Neural crest cell (in vitro differentiated cells): ENCODE results near the gene LINC01488. TPM values are rescaled to one million over a fixed set of nuclear protein-coding genes. Genes with fewer than 3 reads are reported as not detected.

Experiments used
- DNase-seq: peaks from one replicate; pipeline ENCODE4 v3.0.0; 2021; ENCODE audit warnings: low read depth, mixed read lengths, low spot score
- H3K27ac Mint-ChIP-seq: one replicate; pipeline ENCODE4 v1.8.0; 2021; ENCODE audit warnings: mild to moderate bottlenecking, mixed read lengths; ENCODE audit not compliant: unreplicated experiment
- H3K27me3 Mint-ChIP-seq: 2 replicates; pipeline ENCODE4 v1.8.0; 2021; ENCODE audit warnings: low read depth, mild to moderate bottlenecking, mixed read lengths
- H3K36me3 Mint-ChIP-seq: 2 replicates; pipeline ENCODE4 v1.8.0; 2021; ENCODE audit warnings: low read depth, mild to moderate bottlenecking, mixed read lengths
- H3K4me1 Mint-ChIP-seq: 2 replicates; pipeline ENCODE4 v1.8.0; 2021; ENCODE audit warnings: mixed read lengths
- H3K4me3 Mint-ChIP-seq: one replicate; pipeline ENCODE4 v1.8.0; 2021; ENCODE audit warnings: mild to moderate bottlenecking, mixed read lengths
- H3K9me3 Mint-ChIP-seq: 2 replicates; pipeline ENCODE4 v1.8.0; 2021; ENCODE audit warnings: mixed read lengths
- total RNA-seq: library from RNA; stranded (reverse); gene quantifications from 2 replicates; pipeline ENCODE4 v1.2.1, GENCODE V29; 2021
- TF ChIP-seq, protein P1 (sequence below): fragments of 200-600 bp; sonication (generic); conservative IDR thresholded peaks from 2 replicates; pipeline ENCODE4 v1.5.0; 2021; ENCODE audit warnings: antibody characterized with exemption, mild to moderate bottlenecking

LINC01488 gene
- total RNA-seq, 1 donor from 2014 or later, result not detected

DNA sequence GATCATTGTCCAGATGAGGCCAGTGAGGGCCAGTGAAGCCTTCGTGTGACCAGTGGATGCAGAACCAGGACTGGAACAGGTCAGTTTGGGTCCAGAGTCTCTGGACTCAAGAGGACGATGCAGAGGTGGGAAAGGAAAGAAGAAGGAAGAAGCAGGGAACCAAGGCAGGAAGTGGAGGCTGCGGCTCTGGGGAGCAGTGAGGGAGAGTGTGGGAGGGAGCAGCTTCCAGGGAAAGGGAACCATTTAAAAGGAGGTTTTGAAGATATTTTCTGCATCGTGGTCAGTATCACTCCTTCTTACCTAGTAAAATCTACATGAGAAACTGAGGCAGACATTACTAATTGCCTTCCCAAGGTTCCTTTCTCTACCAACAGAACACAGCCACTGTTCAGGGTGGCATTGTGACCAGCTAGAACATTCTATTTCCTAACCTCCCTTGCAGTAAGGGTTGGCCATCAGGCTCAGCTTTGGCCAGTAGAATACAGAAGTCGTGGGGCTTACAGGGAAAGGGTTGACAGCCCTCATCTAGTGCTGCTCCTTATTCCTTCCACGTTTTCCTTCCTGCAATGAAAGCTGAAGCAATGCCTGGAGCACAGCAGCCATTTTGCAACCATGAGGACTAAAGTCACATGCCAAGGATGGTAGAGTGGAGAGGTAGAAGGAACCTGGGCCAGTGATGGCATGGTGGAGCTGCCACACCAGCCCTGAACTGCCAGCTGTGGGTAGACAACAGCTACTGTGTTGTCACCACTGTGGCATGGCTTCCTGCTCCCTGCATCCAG lies 29.1 kb upstream of the LINC01488 start:
- Mint-ChIP-seq H3K27ac (no peak overlapping the region), H3K4me1 (peaks cover 44% of the 10 kb centered on the region), H3K4me3 (no peak overlapping the region), H3K9me3 (peaks cover 8% of the 10 kb centered on the region), H3K36me3 (peaks cover 2% of the 10 kb centered on the region), H3K27me3 (no peaks in the 10 kb centered on the region)
- TF ChIP-seq, protein P1, sequence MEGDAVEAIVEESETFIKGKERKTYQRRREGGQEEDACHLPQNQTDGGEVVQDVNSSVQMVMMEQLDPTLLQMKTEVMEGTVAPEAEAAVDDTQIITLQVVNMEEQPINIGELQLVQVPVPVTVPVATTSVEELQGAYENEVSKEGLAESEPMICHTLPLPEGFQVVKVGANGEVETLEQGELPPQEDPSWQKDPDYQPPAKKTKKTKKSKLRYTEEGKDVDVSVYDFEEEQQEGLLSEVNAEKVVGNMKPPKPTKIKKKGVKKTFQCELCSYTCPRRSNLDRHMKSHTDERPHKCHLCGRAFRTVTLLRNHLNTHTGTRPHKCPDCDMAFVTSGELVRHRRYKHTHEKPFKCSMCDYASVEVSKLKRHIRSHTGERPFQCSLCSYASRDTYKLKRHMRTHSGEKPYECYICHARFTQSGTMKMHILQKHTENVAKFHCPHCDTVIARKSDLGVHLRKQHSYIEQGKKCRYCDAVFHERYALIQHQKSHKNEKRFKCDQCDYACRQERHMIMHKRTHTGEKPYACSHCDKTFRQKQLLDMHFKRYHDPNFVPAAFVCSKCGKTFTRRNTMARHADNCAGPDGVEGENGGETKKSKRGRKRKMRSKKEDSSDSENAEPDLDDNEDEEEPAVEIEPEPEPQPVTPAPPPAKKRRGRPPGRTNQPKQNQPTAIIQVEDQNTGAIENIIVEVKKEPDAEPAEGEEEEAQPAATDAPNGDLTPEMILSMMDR, result no peak
- DNase-seq, result no peak

DNA sequence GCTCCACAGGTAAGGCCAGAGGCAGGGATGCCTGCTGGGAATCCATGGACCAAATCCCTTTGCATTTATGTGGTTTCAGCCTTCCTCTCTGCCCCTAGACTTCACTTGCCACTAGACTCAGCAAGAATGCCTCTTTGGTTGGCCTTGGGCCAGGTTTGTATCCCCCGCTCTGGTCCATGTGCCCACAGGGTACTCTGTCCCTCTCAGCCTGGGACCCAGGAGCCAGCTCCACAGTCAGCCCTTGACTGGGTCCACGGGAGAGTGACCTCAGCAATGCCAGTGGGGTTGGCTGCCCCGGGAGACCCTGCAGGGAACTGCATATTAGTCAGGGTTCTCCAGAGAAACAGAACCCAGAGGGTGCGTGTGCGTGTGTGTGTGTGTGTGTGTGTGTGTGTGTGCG lies 28.3 kb upstream of the LINC01488 start:
- Mint-ChIP-seq H3K27ac (no peak overlapping the region), H3K27me3 (no peaks in the 10 kb centered on the region), H3K4me3 (no peak overlapping the region), H3K4me1 (peaks cover 36% of the 10 kb centered on the region), H3K36me3 (peaks cover 2% of the 10 kb centered on the region), H3K9me3 (peaks cover 13% of the 10 kb centered on the region)
- DNase-seq, result no peak
- TF ChIP-seq, protein P1, result no peak

DNA sequence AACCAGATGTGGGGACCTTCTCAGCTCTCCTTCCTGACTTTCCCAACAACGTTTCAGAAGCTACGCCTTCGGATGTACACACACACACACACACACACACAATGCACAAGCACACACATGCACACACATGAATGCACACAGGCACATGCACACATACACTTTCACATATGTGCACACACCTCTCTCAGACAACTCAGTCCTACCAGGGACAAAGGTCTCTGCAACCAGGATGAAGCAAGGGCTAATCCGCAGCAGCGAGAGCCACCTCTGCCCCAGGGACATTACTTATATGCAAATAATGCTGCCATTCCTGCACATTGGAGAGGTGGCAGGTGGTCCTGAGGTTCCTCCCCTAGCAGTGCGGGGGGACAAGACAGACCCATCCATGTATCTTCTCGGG lies 27.4 kb upstream of the LINC01488 start:
- TF ChIP-seq, protein P1, result no peak
- peaks cover 13% of the 10 kb centered on the region for H3K9me3 Mint-ChIP-seq
- no peak overlapping the region for H3K4me3 Mint-ChIP-seq
- H3K27ac Mint-ChIP-seq, result no peak overlapping the region
- no peaks in the 10 kb centered on the region for H3K27me3 Mint-ChIP-seq
- no peak for DNase-seq
- H3K36me3 Mint-ChIP-seq, result peaks cover 2% of the 10 kb centered on the region
- H3K4me1 Mint-ChIP-seq, result peaks cover 28% of the 10 kb centered on the region

DNA sequence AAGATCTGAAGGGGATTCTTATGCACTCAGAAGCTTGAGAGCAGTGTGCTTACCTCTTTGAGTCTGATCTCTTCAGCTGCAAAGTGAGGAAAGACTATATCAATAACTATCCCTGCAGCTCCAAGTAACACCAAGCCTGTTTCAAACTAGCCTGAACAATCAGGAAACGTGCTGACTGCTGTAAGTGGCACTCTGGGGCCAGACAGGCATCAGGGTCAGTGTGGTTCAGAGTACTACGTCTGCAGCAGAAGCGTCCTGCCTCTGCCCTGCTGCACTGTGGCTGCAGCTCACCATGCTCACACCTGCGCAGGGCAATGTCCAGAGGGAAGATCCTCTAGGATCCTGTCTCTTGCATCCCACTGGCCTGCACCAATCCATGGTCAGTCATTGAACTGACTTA lies 25.5 kb upstream of the LINC01488 start:
- Mint-ChIP-seq H3K27ac (no peak overlapping the region), H3K36me3 (peaks cover 10% of the 10 kb centered on the region), H3K4me1 (peaks cover 19% of the 10 kb centered on the region), H3K4me3 (no peak overlapping the region), H3K9me3 (peaks cover 22% of the 10 kb centered on the region), H3K27me3 (no peaks in the 10 kb centered on the region)
- TF ChIP-seq, protein P1, result no peak
- no peak for DNase-seq

DNA sequence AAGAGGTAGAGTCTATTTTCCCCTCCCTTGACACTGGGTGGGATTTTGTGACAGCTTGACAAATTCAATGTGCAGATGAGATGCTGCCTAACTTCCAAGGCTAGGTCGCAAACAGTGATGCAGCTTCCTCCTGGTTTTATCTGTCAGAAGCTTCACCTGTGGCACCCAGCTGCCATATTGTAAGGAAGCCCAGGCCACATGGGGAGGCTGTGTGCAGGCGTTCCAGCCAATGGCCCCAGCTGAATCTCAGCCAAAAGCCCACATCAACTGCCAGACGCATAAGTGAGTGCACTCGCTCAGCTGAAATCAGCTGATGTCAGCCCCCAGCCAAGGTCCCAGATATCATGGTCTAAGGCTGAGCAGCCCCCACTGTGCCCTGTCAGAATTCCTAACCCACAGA lies 24.8 kb upstream of the LINC01488 start:
- no peaks in the 10 kb centered on the region for H3K27me3 Mint-ChIP-seq
- TF ChIP-seq, protein P1, result no peak
- H3K4me1 Mint-ChIP-seq, result peaks cover 12% of the 10 kb centered on the region
- peaks cover 19% of the 10 kb centered on the region for H3K9me3 Mint-ChIP-seq
- peaks cover 12% of the 10 kb centered on the region for H3K36me3 Mint-ChIP-seq
- H3K27ac Mint-ChIP-seq, result no peak overlapping the region
- no peak for DNase-seq
- H3K4me3 Mint-ChIP-seq, result no peak overlapping the region
